ENCODE measurements around the gene OOSP4B. TPM values are rescaled to one million over a fixed set of nuclear protein-coding genes. Genes with fewer than 3 reads are reported as not detected.

The OOSP4B gene
- not detected in 2 replicates for polyA plus RNA-seq (2013)

GRCh38 chr11:60016881-60017280 lies at the start of gene OOSP4B:
TSS of gene OOSP4B (plus strand) at chr11:60017181.
- Histone ChIP-seq H2BK12ac (ENCODE audit: low read length) (no peak within 1 kb of the TSS), H2AFZ (ENCODE audit: insufficient read depth, low read length, poor library complexity) (no peak within 1 kb of the TSS), H3K14ac (ENCODE audit: low read length) (no peak within 1 kb of the TSS), H3K79me2 (ENCODE audit: control insufficient read depth, insufficient read depth, low read length, poor library complexity) (no peaks in the 10 kb centered on the region), H3K4me2 (ENCODE audit: low read length) (no peak within 1 kb of the TSS), H3K18ac (ENCODE audit: low read length) (no peak within 1 kb of the TSS), H4K12ac (ENCODE audit: low read depth, low read length) (no peak within 1 kb of the TSS), H2BK5ac (ENCODE audit: low read depth, low read length, poor library complexity) (no peak within 1 kb of the TSS), H3K36me3 (ENCODE audit: control insufficient read depth in 1 of 2, insufficient read depth in 2 of 2, low read length in 2 of 2) (no peaks in the 10 kb centered on the region), H4K91ac (ENCODE audit: low read depth, low read length) (no peak within 1 kb of the TSS), H3K9me3 (ENCODE audit: insufficient read depth, low read depth, low read length) (no peaks in the 10 kb centered on the region), H3K27ac (ENCODE audit: low read depth, low read length) (no peak within 1 kb of the TSS), H3K27me3 (ENCODE audit: insufficient read depth, low read length) (no peaks in the 10 kb centered on the region), H3K4me3 (ENCODE audit: low read depth, low read length) (no peak within 1 kb of the TSS), H3K4ac (ENCODE audit: low read depth, low read length) (no peak within 1 kb of the TSS), H4K8ac (ENCODE audit: low read depth, low read length) (no peak within 1 kb of the TSS), H3K23ac (ENCODE audit: low read length) (no peak within 1 kb of the TSS), H2AK5ac (ENCODE audit: low read length) (no peak within 1 kb of the TSS), H3K79me1 (ENCODE audit: low read length) (no peaks in the 10 kb centered on the region), H3K9ac (ENCODE audit: low read length) (no peak within 1 kb of the TSS), H2BK120ac (ENCODE audit: insufficient read depth, low read length, poor library complexity) (no peak within 1 kb of the TSS), H3K4me1 (ENCODE audit: control insufficient read depth in 1 of 2, insufficient read depth in 2 of 2, low read length in 2 of 2) (no peaks in the 10 kb centered on the region)
- no CpG with 5 or more reads among the region's 1 CpG for whole genome bisulfite sequencing (ENCODE audit: extremely low coverage, insufficient coverage, insufficient read length)
- no peak for DNase-seq

- H2AFZ ChIP-seq (ENCODE audit: insufficient read depth, low read length, poor library complexity) = no peak overlapping the region
- H3K4me1 ChIP-seq (ENCODE audit: control insufficient read depth in 1 of 2, insufficient read depth in 2 of 2, low read length in 2 of 2) = peaks cover 0 to 2% of the 10 kb centered on the region in 2 experiments
- H4K12ac ChIP-seq (ENCODE audit: low read depth, low read length) = no peak overlapping the region
- H3K79me2 ChIP-seq (ENCODE audit: control insufficient read depth, insufficient read depth, low read length, poor library complexity) = no peaks in the 10 kb centered on the region
- H3K9me3 ChIP-seq (ENCODE audit: insufficient read depth, low read depth, low read length) = no peaks in the 10 kb centered on the region
- H4K8ac ChIP-seq (ENCODE audit: low read depth, low read length) = no peak overlapping the region
- H3K23ac ChIP-seq (ENCODE audit: low read length) = no peak overlapping the region
- no peaks in the 10 kb centered on the region for H3K79me1 ChIP-seq (ENCODE audit: low read length)
- H2BK5ac ChIP-seq (ENCODE audit: low read depth, low read length, poor library complexity) = no peak overlapping the region
- no peak for DNase-seq
- no peak overlapping the region for H4K91ac ChIP-seq (ENCODE audit: low read depth, low read length)
- no peaks in the 10 kb centered on the region for H3K36me3 ChIP-seq (ENCODE audit: control insufficient read depth in 1 of 2, insufficient read depth in 2 of 2, low read length in 2 of 2)
- H3K18ac ChIP-seq (ENCODE audit: low read length) = no peak overlapping the region
- H2AK5ac ChIP-seq (ENCODE audit: low read length) = no peak overlapping the region
- no peak overlapping the region for H2BK12ac ChIP-seq (ENCODE audit: low read length)
- H3K27ac ChIP-seq (ENCODE audit: low read depth, low read length) = no peak overlapping the region
- H3K9ac ChIP-seq (ENCODE audit: low read length) = no peak overlapping the region
- no peak overlapping the region for H3K14ac ChIP-seq (ENCODE audit: low read length)
- WGBS (ENCODE audit: extremely low coverage, insufficient coverage, insufficient read length) = no CpG with 5 or more reads among the region's 3 CpGs
- H3K4me3 ChIP-seq (ENCODE audit: low read depth, low read length) = no peak overlapping the region
- H2BK120ac ChIP-seq (ENCODE audit: insufficient read depth, low read length, poor library complexity) = no peak overlapping the region
- no peak overlapping the region for H3K4ac ChIP-seq (ENCODE audit: low read depth, low read length)
- H3K4me2 ChIP-seq (ENCODE audit: low read length) = no peak overlapping the region
- no peaks in the 10 kb centered on the region for H3K27me3 ChIP-seq (ENCODE audit: insufficient read depth, low read length)
Observed at GRCh38 chr11:59967677-59968394, 49.1 kb upstream of the OOSP4B start.

DNA sequence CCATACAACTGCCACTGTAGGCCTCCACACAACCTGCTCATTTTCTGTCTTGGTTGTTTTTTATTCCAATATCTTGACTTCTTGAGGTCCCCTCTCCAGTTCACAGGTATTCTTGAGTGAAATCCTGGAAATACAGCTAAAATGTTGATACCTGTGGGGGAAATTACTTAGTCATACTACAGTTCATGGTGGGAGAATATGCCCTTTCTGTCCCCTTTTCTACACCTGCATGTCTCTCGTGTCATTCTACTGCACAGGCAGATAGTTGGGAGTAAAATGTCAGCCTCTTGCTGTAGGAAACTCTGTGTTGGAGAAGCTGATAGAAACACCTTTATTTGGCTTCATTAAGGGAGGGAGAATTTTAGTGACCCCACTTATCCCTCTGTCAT lies 48.6 kb upstream of the OOSP4B start:
- Histone ChIP-seq H3K4me3 (ENCODE audit: low read depth, low read length) (no peak overlapping the region), H3K23ac (ENCODE audit: low read length) (no peak overlapping the region), H3K36me3 (ENCODE audit: control insufficient read depth in 1 of 2, insufficient read depth in 2 of 2, low read length in 2 of 2) (no peaks in the 10 kb centered on the region), H3K14ac (ENCODE audit: low read length) (no peak overlapping the region), H3K18ac (ENCODE audit: low read length) (no peak overlapping the region), H3K4me2 (ENCODE audit: low read length) (no peak overlapping the region), H3K79me1 (ENCODE audit: low read length) (no peaks in the 10 kb centered on the region), H3K9ac (ENCODE audit: low read length) (no peak overlapping the region), H4K91ac (ENCODE audit: low read depth, low read length) (no peak overlapping the region), H3K27me3 (ENCODE audit: insufficient read depth, low read length) (no peaks in the 10 kb centered on the region), H2BK12ac (ENCODE audit: low read length) (no peak overlapping the region), H3K79me2 (ENCODE audit: control insufficient read depth, insufficient read depth, low read length, poor library complexity) (no peaks in the 10 kb centered on the region), H4K12ac (ENCODE audit: low read depth, low read length) (no peak overlapping the region), H2BK5ac (ENCODE audit: low read depth, low read length, poor library complexity) (no peak overlapping the region), H2BK120ac (ENCODE audit: insufficient read depth, low read length, poor library complexity) (no peak overlapping the region), H4K8ac (ENCODE audit: low read depth, low read length) (no peak overlapping the region), H3K9me3 (ENCODE audit: insufficient read depth, low read depth, low read length) (no peaks in the 10 kb centered on the region), H2AFZ (ENCODE audit: insufficient read depth, low read length, poor library complexity) (no peak overlapping the region), H3K27ac (ENCODE audit: low read depth, low read length) (no peak overlapping the region), H3K4me1 (ENCODE audit: control insufficient read depth in 1 of 2, insufficient read depth in 2 of 2, low read length in 2 of 2) (peaks cover 0 to 2% of the 10 kb centered on the region in 2 experiments), H2AK5ac (ENCODE audit: low read length) (no peak overlapping the region), H3K4ac (ENCODE audit: low read depth, low read length) (no peak overlapping the region)
- no peak for DNase-seq
- WGBS (ENCODE audit: extremely low coverage, insufficient coverage, insufficient read length) = no CpG with 5 or more reads among the region's 1 CpG

DNA sequence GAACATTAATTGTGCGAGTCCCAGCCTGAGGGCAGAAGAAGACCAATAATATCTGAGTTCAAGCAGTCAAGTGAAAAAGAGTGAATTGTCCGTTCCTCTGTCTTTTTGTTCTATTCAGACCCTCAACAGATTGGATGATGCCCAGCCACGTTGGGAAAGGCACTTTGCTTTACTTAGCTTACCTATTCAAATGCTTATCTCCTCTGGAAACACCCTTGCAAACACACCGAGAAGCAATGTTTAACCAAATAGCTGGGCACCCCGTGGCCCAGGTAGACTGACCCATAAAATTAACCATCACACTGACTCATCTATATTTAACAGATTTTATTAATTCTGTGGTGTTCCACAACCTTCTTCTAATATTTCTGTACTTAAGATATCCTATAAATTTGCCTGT lies 43.9 kb upstream of the OOSP4B start:
- H2AFZ ChIP-seq (ENCODE audit: insufficient read depth, low read length, poor library complexity) = no peak overlapping the region
- H2BK5ac ChIP-seq (ENCODE audit: low read depth, low read length, poor library complexity) = no peak overlapping the region
- no peak overlapping the region for H3K4ac ChIP-seq (ENCODE audit: low read depth, low read length)
- H3K18ac ChIP-seq (ENCODE audit: low read length) = no peak overlapping the region
- H3K4me2 ChIP-seq (ENCODE audit: low read length) = no peak overlapping the region
- H3K4me1 ChIP-seq (ENCODE audit: control insufficient read depth in 1 of 2, insufficient read depth in 2 of 2, low read length in 2 of 2) = peaks cover 0 to 2% of the 10 kb centered on the region in 2 experiments
- H3K14ac ChIP-seq (ENCODE audit: low read length) = no peak overlapping the region
- no peak overlapping the region for H4K8ac ChIP-seq (ENCODE audit: low read depth, low read length)
- DNase-seq = no peak
- H2BK120ac ChIP-seq (ENCODE audit: insufficient read depth, low read length, poor library complexity) = no peak overlapping the region
- no peaks in the 10 kb centered on the region for H3K79me2 ChIP-seq (ENCODE audit: control insufficient read depth, insufficient read depth, low read length, poor library complexity)
- H3K4me3 ChIP-seq (ENCODE audit: low read depth, low read length) = no peak overlapping the region
- H4K12ac ChIP-seq (ENCODE audit: low read depth, low read length) = no peak overlapping the region
- H3K27ac ChIP-seq (ENCODE audit: low read depth, low read length) = no peak overlapping the region
- H3K36me3 ChIP-seq (ENCODE audit: control insufficient read depth in 1 of 2, insufficient read depth in 2 of 2, low read length in 2 of 2) = no peaks in the 10 kb centered on the region
- no peaks in the 10 kb centered on the region for H3K27me3 ChIP-seq (ENCODE audit: insufficient read depth, low read length)
- no peak overlapping the region for H2BK12ac ChIP-seq (ENCODE audit: low read length)
- H3K9ac ChIP-seq (ENCODE audit: low read length) = no peak overlapping the region
- H3K9me3 ChIP-seq (ENCODE audit: insufficient read depth, low read depth, low read length) = no peaks in the 10 kb centered on the region
- H3K79me1 ChIP-seq (ENCODE audit: low read length) = no peaks in the 10 kb centered on the region
- no peak overlapping the region for H2AK5ac ChIP-seq (ENCODE audit: low read length)
- no CpG with 5 or more reads among the region's 5 CpGs for WGBS (ENCODE audit: extremely low coverage, insufficient coverage, insufficient read length)
- H4K91ac ChIP-seq (ENCODE audit: low read depth, low read length) = no peak overlapping the region
- no peak overlapping the region for H3K23ac ChIP-seq (ENCODE audit: low read length)
